HG02678 (cell line): ENCODE results near the gene ERBB4.
"Not testable (repeated sequence)": the region's sequence is repeated elsewhere in the genome, so short reads cannot be mapped to it uniquely, and the experiment has no call there.

Source experiments
- ATAC-seq: cut with Tn5 transposase; IDR thresholded peaks from one replicate; pipeline ENCODE4 v1.9.1; 2021; ENCODE audit warnings: mild to moderate bottlenecking, moderate library complexity; ENCODE audit not compliant: unreplicated experiment

Gene ERBB4

DNA sequence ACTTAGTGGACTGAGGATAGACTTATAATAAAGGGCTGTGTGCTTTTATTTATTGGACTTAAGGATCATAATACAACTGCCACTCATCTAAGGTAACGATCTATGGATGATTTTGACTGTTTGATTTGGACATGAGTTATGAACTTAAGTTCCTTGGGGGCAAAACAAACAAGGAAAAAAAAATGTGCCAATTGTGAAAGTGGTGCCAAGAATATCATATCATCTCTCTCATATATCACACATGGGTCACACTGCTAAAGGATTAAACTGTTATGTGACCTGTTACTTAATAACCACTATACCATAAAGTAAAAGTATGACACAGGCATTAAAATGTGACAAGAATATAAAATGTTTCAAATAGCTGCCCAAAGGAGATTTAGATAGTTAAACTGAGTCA lies 886.3 kb downstream of the ERBB4 start:
- ATAC-seq = no peak

DNA sequence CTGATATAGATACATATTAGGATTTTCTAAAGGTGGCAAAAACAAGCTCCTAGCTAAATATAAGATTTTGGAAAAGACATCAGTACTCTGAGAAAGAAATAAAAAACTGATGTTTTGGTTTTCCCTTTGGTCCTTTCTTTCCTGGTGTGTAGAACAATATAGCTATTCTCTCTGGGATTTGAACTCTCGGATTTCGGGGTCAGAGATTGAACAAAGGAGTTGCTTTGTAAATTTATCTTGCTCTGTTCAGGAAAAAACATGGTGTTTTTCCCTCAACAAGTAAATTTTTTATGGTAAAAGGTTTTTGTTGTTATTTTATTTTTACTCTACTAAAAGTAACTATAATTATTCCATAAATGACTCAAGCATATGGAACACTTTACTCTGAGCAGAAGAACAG lies 889.3 kb downstream of the ERBB4 start:
- ATAC-seq = no peak

DNA sequence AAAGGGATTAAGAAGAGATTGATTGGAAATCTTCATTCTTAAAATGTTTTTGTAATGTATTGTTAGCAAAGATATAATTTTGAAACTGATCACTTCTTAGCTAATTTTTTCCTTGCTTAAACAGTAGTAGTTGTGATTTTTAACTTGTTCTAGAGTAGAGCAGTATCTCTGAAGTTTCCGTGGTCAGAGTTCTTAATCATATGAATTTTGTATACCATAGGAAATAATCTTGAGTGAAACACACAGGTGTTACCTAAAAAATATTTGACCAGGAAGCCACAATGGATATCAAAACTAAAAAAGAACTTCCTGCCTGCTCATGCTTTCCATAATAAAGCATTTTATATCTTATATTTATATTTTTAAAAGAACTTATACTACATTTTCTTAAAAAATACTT lies 907.1 kb downstream of the ERBB4 start:
- ATAC-seq = no peak

DNA sequence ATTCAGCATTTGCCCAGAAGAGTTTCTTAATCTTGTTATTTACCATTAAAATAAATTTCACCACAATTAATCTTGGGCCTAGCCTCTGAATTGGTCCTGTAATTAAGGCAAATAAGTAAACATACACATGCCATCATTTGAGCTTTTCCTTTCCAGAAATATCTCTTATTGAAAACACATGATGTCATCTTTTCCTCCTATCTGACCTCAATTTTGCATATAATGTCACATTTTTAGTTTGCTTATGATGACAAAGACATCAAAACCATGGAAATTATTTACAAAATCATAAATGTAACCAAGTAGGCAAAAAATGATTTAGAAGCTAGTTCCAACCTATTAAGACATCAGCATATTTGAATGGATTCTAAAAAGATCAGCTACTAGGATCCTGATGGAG lies 915.5 kb downstream of the ERBB4 start:
- ATAC-seq = no peak

DNA sequence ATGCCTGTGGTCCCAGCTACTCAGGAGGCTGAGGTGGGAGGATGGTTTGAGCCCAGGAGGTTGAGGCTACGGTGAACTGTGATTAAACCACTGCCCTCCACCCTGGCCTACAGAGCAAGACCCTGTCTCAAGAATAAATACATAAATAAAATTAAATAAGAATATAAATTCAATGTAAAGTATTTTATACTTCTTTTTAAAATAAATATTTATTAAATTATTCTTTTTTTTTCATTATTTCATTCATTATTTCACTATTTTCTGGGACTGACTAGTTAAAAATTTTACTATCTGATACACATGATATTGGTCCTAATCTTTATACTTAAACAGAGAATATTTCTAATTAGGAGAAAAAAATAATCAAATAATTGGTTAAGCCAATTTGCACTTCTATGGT lies 917.6 kb downstream of the ERBB4 start:
- ATAC-seq = no peak

DNA sequence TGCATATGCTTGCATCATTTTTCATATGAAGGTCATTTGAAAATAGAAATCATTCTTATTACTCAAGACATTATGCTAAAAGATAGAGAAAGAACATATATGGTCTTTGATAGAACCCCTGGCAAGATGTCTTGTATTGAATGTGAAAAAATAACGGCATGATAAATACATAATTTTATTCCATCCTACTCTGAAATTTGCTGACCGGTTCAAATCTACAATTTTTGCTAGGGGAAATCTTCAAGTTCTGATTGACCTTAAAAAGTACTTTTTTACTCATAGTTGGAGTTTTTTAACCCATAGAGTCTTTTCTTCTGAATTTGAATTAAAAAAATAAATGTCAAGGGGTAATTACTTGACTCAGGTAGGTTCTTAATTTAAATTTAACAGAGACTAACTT lies 920.8 kb downstream of the ERBB4 start:
- no peak for ATAC-seq

DNA sequence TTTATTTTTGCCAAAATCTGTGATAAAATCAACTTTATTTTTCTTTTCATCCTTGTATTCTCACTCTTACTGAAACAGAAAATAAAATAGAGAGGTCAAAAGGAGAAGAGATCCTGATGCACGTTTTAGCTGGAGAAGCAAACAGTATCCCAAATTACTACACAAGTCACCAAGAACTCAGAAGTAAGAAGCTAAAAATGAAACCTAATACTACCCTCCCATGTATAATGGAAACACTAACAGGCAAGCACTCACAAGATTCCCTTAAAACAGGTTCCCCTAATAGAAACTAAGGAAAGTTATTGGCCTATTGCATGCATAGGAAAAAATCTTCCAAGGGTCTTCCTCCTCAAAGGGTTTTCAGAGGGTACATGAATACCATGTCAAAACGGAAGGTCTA lies 927.0 kb downstream of the ERBB4 start:
- ATAC-seq = no peak

DNA sequence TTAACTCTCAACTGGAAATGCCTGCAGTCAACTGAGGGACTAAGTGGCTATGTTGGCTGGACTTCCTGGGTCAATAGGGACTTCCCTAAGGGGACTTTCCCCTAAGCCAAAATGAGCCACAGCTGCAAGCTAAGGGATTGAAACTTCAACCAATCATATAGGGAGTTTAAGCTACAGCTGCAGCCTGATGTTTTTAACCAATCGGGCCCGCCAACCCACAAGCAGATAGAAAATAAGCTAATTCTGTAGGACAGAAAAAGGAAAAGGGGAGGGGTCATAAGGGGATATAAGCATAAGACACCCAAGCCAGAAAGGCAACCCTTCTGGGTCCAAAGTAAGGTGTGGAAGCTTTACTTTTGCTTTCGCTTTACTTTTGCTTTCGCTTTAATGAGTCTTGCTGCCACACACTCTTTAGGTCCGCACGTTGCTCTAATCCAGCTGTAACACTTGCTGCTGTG lies 927.5 kb downstream of the ERBB4 start:
- ATAC-seq = no peak

DNA sequence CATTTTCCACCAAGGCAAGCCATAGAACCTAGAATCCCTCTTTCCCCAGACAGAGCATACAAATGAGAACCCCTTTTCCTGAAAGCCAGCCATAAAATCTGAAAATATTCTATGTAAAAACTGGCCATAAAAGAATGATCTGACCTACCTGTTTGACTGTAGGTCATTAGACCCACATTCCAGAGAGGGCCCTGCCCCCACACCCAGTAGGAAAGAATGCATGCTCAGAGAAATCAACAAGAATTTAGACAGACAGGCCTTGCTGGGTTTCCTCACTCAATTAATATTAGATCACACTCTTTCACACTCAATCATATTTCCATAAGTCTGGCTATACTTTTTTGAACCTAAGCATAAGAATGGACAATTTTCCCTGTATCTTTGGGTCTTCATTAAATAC lies 929.5 kb downstream of the ERBB4 start:
- no peak for ATAC-seq

DNA sequence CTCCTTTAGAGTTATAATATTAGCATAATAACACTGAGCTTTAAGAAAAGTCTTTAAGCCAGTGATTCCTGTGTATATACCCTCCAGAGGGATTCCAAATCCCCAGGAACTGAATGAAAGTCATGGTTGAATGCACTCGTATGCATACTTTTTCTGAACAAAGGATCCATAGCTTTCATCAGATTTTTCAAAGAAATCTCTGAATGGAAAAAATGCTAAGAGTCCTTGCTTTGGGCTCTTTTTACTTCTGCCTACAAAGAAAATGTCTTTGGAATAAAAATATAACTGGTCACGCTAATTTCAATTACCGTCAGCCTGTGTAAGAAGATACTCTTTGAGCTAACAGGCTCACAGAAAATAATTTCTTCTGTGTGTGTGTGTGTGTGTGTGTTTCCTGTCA lies 939.5 kb downstream of the ERBB4 start:
- no peak for ATAC-seq

DNA sequence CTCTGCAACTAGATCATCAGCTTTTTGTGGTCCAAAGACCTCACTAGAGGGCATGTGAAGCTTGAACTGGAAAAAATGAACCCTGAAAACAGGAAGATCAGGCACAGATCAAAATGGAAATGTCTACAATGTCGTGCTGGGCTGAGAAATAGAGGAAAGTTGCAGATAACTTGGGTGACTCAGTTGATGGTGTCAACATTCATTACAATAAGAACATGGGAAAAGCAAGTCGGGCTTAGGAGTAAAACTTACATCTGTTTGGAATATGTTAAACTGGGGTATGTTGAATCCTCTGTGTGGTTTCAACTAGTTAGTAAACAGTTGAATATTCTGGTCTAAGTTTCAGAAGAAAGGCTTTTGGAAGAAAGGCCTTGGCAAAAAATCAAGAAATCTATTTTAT lies 940.4 kb downstream of the ERBB4 start:
- no peak for ATAC-seq

DNA sequence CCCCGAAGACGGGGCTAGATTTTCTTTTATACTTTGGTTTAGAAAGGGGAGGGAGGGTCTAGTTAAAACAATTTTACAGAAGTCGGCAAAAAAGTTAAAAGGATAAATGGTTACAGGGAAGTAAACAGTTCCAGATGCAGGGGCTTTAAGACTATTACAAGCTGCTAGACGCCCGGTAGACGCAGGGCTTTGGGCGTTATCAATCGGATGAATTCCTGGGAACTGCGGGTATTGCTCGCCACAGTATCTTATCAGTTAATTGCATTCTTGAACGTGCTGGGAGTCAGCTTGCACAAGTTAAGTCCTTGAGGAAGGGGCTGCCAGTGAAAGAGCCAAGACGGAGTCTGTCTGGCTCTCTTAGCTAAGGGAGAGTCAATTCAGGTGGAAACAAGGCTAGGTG lies 946.6 kb downstream of the ERBB4 start:
- not testable (repeated sequence) for ATAC-seq

DNA sequence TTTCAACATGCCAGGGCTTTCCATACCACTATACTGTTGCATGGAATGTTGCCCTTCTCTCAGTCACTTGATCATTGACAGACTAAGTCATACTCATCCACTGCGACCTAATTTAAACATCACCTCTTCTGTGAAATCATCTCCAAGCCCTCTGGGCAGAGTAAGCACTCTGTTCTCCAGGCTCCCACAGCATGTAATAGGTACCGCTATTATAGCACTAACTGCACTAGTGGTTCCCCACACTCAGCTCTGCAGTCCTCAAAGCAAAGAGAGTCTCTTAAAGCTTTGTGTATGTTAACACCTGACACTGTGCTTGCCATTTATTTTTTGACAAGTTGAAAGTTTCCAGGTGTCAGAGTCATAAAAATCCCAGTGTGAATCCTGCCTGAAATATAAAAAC lies 947.2 kb downstream of the ERBB4 start:
- no peak for ATAC-seq

DNA sequence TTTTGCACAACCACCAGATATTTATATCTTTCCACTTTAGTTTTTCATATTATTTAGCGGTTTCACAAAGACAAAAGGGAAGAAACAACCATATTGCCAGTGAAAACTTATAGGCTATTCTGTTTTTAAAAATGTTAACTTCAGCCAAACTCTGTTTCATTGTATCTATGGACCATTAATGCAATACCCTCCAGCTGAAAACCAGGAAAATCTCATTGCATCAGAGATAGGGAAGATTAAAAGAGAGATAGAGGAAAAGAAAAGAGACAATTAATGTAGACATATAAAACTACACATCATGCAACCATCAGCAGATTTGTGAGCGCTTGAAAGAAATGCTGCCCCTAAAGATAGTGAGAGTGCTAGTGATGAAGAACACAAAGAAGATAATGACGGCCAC lies 970.2 kb downstream of the ERBB4 start:
- ATAC-seq = no peak

DNA sequence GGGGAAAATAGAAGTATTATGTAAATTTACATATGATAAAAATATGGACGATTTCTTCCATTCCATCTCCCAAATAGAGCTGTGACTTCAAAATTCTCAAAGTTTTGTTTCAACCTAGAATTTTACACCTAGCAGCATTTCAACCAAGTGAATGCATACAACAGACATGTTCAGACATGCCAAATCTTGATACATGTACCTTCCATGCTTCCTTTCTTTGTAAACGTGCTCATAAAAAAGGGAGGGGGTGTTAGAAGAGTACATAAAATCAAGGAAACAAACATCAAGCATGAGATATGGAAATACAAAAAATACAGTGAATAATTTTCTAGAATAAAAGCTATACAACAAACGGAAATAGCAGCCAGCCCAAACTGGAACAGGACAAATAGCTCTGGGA lies 974.2 kb downstream of the ERBB4 start:
- no peak for ATAC-seq

DNA sequence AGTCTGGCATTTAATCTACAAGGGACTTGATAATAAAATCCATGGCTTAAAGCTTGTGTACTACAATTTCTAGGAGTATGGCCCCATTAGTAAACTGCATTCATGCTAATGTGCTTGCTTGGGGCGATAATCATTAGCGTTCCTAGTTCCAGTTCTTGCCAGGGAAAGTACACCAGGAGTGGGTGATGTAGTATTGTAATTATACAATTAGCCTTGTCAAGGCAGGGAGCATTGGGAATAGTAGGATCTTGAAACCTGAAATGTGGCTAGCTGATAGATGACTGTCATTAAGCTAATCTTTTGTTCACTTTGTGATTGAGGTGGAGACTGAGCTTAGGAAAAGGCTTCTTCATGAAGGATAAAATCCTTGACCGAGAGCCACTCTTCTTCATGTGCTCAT lies 993.0 kb downstream of the ERBB4 start:
- no peak for ATAC-seq

DNA sequence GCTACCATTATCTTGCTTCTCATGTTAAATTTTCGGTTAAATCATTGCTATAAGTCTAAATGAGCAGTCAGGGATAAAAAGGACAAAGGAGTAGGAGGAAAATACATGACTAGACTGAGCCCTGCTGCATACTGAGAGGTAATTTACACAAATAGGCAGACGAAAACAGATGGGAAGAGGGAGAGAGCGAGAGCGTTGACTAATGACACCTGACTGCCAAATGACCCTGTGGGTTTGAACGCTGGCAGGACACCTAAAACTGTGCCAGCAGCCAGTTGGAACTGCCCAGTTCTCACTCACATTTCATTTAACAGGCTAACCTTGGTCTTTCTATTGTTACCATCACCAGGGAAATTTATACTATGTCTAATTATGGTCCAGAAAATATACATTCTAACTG lies 1004.0 kb downstream of the ERBB4 start:
- ATAC-seq = no peak

DNA sequence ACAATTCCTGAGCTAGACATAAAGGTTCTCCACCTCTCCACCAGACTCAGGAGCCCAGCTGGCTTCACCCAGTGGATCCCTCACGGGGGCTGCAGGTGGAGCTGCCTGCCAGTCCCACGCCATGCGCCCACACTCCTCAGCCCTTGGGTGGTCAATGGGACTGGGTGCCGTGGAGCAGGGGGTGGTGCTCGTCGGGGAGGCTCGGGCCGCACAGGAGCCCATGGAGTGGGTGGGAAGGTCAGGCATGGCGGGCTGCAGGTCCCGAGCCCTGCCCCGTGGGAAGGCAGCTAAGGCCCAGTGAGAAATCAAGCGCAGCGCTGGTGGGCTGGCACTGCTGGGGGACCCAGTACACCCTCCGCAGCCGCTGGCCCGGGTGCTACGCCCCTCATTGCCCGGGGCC lies 1014.4 kb downstream of the ERBB4 start:
- not testable (repeated sequence) for ATAC-seq

DNA sequence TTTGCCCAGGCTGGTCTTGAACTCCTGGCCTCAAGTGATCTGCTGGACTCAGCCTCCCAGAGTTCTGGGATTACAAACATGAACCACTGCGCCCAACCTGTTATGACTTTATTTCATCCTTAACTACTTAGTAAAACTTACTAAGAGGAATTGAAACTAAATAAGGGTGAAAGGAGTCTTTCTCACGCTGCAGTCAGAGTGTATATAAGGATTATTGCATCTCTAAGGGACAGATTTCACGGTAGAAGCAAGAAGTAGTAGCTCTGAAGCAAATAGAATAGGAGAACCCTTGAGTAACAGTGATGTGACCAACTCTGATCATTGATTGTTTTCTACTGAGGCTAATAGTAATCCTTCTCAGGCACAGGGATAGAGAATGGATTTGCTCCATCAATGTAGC lies 1022.1 kb downstream of the ERBB4 start:
- ATAC-seq = no peak

DNA sequence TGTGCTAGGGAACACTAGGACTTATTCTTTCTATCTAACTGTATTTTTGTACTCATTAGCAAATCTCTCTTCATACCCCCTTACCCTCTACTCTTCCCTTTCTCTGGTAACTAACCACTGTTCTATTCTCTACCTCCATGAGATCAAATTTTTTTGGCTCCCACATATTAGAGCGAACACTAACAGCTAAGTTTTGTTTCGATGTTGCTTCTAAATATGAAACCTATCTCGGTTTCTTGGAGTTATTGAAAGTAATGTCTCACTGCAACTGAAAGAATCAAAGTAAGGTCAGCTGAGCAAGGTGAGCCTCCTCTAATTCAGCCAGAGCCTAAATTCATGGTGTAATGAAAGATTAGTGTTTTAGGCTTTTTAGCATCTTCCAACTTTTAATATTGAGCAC lies 1024.6 kb downstream of the ERBB4 start:
- ATAC-seq = no peak

DNA sequence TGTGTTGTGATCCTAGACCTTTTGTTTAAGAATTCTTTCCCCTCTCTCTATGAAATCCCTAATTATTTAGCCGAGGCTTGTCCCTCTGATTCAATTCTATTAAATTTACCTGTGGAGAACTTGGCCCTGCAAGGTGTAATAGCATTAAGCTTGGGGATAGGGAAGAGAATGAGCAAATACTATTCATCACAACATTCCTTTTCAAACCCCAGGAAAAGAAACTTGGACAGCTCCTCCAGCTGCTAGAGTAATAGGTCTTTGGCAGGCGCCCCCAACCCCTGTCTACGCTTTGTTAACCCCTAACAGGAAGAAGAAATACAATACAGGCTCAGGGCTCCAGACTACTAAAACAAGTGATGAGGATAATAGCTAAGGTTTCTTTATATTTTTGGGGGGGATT lies 1025.2 kb downstream of the ERBB4 start:
- no peak for ATAC-seq

DNA sequence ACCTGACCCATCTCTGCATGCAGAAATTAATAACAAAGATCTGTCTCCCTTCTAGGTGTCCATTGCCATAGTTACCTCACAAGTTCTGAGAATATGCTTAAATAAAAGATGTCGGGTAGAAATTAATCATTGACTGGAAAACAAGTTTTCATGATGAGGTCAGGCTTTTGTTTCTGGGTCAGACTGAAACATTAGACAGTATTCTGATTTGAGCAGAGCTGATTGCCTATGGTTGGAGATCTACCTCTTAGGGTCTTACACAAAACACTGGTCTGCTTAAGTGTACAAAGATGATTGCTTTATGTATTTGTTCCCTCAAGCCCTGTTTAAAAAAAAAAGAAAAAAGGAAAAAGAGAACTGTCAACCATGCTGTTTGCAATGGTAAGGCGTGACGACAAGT lies 1025.8 kb downstream of the ERBB4 start:
- ATAC-seq = no peak

DNA sequence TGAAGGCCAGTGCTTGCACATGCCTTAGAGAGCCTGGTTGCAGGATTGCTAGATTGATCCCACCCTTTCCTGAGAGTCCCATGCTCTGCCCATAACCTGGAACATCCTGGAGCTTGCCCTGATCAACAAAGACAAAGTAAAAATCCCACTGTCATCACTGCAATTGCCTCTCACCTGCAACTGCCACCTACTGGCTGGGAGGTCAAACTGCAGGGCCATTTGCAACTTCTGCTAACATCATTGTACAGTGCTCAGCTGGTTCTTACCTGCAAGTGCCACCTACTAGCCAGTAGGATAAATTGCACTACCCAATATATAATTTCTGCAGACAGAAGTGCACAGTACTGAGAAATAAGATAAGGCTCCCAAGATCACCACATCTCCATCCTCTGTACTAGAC lies 1034.7 kb downstream of the ERBB4 start:
- ATAC-seq = peak; percentile 69

DNA sequence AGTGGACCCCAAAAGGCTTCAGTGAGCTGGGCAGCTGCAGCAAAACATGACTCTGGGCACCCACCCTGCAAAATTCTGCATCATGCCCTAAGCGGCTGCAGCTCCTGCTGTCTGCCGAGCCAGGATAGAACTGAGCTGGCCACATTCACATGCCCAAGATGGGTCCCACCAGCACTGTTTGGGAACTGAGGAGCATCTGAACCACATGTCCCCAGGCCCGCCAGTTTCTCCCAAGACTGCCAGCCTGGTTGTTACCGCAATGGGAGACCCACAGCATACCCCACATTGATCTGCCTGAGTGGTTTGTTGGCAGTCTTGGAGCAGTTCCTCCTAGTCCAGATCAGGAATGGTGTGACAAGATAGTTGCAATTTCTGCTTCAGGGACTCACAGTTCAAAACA lies 1035.4 kb downstream of the ERBB4 start:
- no peak for ATAC-seq
